Esophagus muscularis mucosa (tissue), 3 donors: ENCODE measurements around the gene TLE6.

Source experiments
- POLR2AphosphoS5 ChIP-seq, 2 donors: sonication (generic); formaldehyde crosslinking; IDR thresholded peaks; one replicate each; pipeline ENCODE4 v1.6.1; 2017; ENCODE audit warnings: antibody characterized with exemption in 2 of 2
- TF ChIP-seq, protein P1 (sequence below), 3 experiments: fragments of 200-600 bp in 2 of 3; fragments of 450-650 bp in 1 of 3; sonication (generic) in 2 of 3; IDR thresholded peaks; one replicate each; pipeline ENCODE4 v1.5.1; 2017 to 2019; ENCODE audit warnings: antibody characterized with exemption in 3 of 3, mild to moderate bottlenecking in 2 of 3, moderate library complexity in 1 of 3

DNA sequence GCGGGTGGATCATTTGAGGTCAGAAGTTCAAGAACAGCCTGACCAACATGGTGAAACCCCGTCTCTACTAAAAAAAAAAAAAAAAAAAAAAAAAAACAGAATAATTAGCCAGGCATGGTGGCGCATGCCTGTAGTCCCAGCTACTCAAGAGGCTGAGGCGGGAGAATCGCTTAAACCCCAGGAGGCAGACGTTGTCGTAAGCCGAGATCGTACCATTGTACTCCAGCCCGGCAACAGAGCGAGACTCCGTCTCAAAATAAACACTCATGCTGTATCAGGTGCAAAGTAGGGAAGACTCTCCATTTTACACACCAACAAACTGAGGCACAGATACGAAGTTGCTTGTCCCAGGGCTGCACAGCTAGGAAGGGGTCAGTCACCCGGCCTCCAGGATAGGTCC is 15.6 kb downstream of the TLE6 start:
- TF ChIP-seq, protein P1, sequence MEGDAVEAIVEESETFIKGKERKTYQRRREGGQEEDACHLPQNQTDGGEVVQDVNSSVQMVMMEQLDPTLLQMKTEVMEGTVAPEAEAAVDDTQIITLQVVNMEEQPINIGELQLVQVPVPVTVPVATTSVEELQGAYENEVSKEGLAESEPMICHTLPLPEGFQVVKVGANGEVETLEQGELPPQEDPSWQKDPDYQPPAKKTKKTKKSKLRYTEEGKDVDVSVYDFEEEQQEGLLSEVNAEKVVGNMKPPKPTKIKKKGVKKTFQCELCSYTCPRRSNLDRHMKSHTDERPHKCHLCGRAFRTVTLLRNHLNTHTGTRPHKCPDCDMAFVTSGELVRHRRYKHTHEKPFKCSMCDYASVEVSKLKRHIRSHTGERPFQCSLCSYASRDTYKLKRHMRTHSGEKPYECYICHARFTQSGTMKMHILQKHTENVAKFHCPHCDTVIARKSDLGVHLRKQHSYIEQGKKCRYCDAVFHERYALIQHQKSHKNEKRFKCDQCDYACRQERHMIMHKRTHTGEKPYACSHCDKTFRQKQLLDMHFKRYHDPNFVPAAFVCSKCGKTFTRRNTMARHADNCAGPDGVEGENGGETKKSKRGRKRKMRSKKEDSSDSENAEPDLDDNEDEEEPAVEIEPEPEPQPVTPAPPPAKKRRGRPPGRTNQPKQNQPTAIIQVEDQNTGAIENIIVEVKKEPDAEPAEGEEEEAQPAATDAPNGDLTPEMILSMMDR (IDR thresholded peaks at IDR 0.05): no peak
- TF ChIP-seq POLR2AphosphoS5 (IDR thresholded peaks at IDR 0.05): no peak
